ENCODE measurements around the gene CABP5. TPM values are rescaled to one million over a fixed set of nuclear protein-coding genes. Genes with fewer than 3 reads are reported as not detected.

The CABP5 gene
- total RNA-seq, 1 donor from 2014 or later = not detected

DNA sequence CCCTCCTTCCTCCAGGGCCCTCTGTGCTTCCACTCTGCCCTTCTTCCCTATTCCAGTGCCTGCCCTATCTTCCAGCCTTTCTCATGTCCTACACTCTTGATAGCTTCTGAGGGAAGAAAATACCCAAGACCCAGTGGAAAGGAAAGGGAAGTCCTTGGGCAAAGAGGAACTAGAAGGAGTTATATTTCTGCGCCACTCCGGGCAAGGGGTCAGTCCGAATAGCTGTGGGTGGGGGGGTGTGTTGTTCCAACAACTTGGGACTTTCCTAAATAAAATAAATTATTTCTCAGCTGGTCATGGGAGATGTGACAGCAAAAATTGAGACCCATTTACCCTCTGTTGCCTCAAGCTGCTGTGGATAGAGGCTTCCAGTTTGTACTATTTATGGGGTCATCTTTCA is 23.2 kb downstream of the CABP5 start:
- no peaks in the 10 kb centered on the region for H3K36me3 Mint-ChIP-seq (ENCODE audit: unreplicated experiment)
- no peak overlapping the region for H3K27ac Mint-ChIP-seq (ENCODE audit: unreplicated experiment)
- H3K4me3 Mint-ChIP-seq (ENCODE audit: unreplicated experiment) = no peak overlapping the region
- DNase-seq = no peak
- TF ChIP-seq, protein P1, sequence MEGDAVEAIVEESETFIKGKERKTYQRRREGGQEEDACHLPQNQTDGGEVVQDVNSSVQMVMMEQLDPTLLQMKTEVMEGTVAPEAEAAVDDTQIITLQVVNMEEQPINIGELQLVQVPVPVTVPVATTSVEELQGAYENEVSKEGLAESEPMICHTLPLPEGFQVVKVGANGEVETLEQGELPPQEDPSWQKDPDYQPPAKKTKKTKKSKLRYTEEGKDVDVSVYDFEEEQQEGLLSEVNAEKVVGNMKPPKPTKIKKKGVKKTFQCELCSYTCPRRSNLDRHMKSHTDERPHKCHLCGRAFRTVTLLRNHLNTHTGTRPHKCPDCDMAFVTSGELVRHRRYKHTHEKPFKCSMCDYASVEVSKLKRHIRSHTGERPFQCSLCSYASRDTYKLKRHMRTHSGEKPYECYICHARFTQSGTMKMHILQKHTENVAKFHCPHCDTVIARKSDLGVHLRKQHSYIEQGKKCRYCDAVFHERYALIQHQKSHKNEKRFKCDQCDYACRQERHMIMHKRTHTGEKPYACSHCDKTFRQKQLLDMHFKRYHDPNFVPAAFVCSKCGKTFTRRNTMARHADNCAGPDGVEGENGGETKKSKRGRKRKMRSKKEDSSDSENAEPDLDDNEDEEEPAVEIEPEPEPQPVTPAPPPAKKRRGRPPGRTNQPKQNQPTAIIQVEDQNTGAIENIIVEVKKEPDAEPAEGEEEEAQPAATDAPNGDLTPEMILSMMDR (IDR thresholded peaks at IDR 0.05; ENCODE audit: partially characterized antibody, unreplicated experiment) = no peak
- no peaks in the 10 kb centered on the region for H3K4me1 Mint-ChIP-seq (ENCODE audit: low read depth, unreplicated experiment)
- H3K9me3 Mint-ChIP-seq (ENCODE audit: unreplicated experiment) = peaks cover 3% of the 10 kb centered on the region
- peaks cover 3% of the 10 kb centered on the region for H3K27me3 Mint-ChIP-seq (ENCODE audit: unreplicated experiment)

DNA sequence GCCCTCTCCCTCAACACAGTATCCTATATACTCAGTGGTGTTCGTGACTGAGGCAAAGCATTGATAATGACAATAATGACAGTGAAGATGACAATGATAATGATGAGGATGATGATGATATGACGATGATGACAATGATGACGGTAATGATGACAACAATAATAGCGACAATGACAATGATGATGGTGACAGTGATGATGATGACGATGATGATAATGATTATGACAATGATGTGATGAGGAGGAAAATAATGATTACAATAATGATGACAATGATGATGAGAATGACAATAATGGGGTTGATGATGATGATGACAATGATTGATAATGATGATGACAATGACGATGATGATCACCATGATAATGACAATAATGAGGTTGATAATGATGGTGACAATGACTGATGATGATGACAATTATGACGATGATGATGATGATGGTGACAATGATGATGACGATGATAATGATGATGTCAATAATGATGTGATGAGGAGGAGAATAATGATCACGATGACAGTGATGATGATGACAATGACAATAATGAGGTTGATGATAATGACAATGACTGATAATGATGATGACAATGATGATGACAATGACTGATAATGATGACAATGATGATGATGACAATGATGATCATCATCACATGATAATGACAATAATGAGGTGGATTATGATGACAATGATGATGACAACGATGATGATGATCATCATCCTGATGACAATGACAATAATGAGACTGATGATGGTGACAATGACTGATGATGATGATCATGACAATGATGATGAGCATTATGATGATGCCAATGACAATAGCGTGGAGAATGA is 32.7 kb downstream of the CABP5 start:
- H3K36me3 Mint-ChIP-seq (ENCODE audit: unreplicated experiment) = no peaks in the 10 kb centered on the region
- no peak for DNase-seq
- TF ChIP-seq, protein P1 (IDR thresholded peaks at IDR 0.05; ENCODE audit: partially characterized antibody, unreplicated experiment) = no peak
- H3K4me3 Mint-ChIP-seq (ENCODE audit: unreplicated experiment) = no peak overlapping the region
- H3K4me1 Mint-ChIP-seq (ENCODE audit: low read depth, unreplicated experiment) = no peaks in the 10 kb centered on the region
- no peak overlapping the region for H3K27ac Mint-ChIP-seq (ENCODE audit: unreplicated experiment)
- no peaks in the 10 kb centered on the region for H3K9me3 Mint-ChIP-seq (ENCODE audit: unreplicated experiment)
- peaks cover 2% of the 10 kb centered on the region for H3K27me3 Mint-ChIP-seq (ENCODE audit: unreplicated experiment)

DNA sequence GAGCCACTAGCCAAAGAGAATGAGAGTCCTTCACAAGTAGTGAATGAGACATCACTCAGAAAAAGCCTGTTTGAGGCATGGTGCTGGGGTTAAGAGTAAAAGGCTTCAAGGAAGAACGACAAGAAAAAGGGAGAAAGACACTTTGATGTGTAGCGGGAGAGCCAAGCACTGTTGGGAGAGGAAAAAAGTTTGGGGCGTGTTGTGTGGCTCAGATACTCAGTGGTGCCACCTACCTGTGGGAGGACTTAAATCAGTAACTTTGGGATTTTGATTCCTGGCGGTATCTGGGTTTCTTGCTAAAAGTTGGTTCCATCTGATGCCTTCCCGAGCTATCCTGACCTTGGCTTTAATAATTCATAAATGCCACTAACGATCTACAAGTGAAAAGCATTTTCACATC is 37.1 kb downstream of the CABP5 start:
- TF ChIP-seq, protein P1 (IDR thresholded peaks at IDR 0.05; ENCODE audit: partially characterized antibody, unreplicated experiment) = no peak
- DNase-seq = no peak

DNA sequence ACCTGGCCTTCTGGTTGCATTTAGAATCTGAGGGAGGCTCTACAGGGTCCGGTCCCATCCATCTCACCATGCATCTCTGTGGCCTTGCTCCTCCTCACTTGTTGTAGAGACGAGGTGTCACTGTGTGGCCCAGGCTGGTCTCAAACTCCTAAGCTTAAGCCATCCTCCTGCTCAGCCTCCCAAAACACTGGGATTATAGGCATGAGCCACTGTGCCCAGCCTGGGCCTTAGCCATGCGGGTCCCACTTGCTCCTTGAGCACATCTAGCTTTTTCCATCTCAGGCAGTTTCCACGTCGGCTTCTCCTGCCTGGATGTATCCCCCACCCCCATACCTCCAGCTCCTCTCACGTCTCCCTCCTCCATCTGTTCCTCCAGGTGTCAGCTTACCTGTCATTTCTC is 39.6 kb downstream of the CABP5 start:
- no peak overlapping the region for H3K4me3 Mint-ChIP-seq (ENCODE audit: unreplicated experiment)
- H3K36me3 Mint-ChIP-seq (ENCODE audit: unreplicated experiment) = no peaks in the 10 kb centered on the region
- H3K4me1 Mint-ChIP-seq (ENCODE audit: low read depth, unreplicated experiment) = no peaks in the 10 kb centered on the region
- H3K27me3 Mint-ChIP-seq (ENCODE audit: unreplicated experiment) = no peaks in the 10 kb centered on the region
- H3K9me3 Mint-ChIP-seq (ENCODE audit: unreplicated experiment) = peaks cover 6% of the 10 kb centered on the region
- H3K27ac Mint-ChIP-seq (ENCODE audit: unreplicated experiment) = no peak overlapping the region
- no peak for DNase-seq
- TF ChIP-seq, protein P1 (IDR thresholded peaks at IDR 0.05; ENCODE audit: partially characterized antibody, unreplicated experiment) = no peak

More for the DNA sequence above, 37.1 kb downstream of the CABP5 start:
- Mint-ChIP-seq H3K27ac (ENCODE audit: unreplicated experiment) (no peak overlapping the region), H3K4me1 (ENCODE audit: low read depth, unreplicated experiment) (no peaks in the 10 kb centered on the region), H3K9me3 (ENCODE audit: unreplicated experiment) (no peaks in the 10 kb centered on the region), H3K4me3 (ENCODE audit: unreplicated experiment) (no peak overlapping the region), H3K36me3 (ENCODE audit: unreplicated experiment) (no peaks in the 10 kb centered on the region), H3K27me3 (ENCODE audit: unreplicated experiment) (no peaks in the 10 kb centered on the region)

DNA sequence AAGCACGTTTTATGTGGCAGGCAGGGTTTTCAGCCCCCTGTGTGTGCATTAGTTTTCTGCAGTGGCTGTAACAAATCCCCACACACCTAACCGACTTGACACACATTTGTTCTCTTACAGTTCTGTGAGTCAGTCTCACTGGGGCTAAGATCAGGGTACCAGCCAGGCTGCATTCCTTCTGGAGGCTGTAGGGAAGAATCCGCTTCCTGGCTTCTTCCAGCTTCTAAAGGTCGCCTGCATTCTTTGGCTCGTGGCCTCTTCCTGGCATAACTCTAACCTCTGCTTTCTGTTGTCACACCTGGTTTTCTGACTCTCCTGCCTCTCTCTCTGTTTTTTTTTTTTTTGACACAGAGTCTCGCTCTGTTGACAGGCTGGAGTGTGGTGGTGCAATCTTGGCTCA is 43.0 kb downstream of the CABP5 start:
- H3K27me3 Mint-ChIP-seq (ENCODE audit: unreplicated experiment) = peaks cover 3% of the 10 kb centered on the region
- DNase-seq = no peak
- H3K27ac Mint-ChIP-seq (ENCODE audit: unreplicated experiment) = no peak overlapping the region
- TF ChIP-seq, protein P1 (IDR thresholded peaks at IDR 0.05; ENCODE audit: partially characterized antibody, unreplicated experiment) = no peak
- no peaks in the 10 kb centered on the region for H3K4me1 Mint-ChIP-seq (ENCODE audit: low read depth, unreplicated experiment)
- no peaks in the 10 kb centered on the region for H3K36me3 Mint-ChIP-seq (ENCODE audit: unreplicated experiment)
- peaks cover 6% of the 10 kb centered on the region for H3K9me3 Mint-ChIP-seq (ENCODE audit: unreplicated experiment)
- no peak overlapping the region for H3K4me3 Mint-ChIP-seq (ENCODE audit: unreplicated experiment)
